Sigmoid colon (tissue), 4 donors: ENCODE data around the gene ASAP3.

Experiments
- CTCF ChIP-seq, 4 experiments: fragments of 450-650 bp in 3 of 4; fragments of 200-600 bp in 1 of 4; IDR thresholded peaks; one replicate each; pipeline ENCODE4 v1.5.1; 2016 to 2019; ENCODE audit warnings: antibody characterized with exemption in 4 of 4, mild to moderate bottlenecking in 3 of 4, moderate library complexity in 2 of 4
- EP300 ChIP-seq, 4 donors: sonication (generic); formaldehyde crosslinking; IDR thresholded peaks; one replicate each; pipeline ENCODE4 v1.6.1; 2017; ENCODE audit warnings: antibody characterized with exemption in 4 of 4
- POLR2A ChIP-seq, 2 donors: fragments of 450-650 bp; IDR thresholded peaks; one replicate each; pipeline ENCODE4 v1.6.1; 2016; ENCODE audit warnings: antibody characterized with exemption in 2 of 2, mild to moderate bottlenecking in 2 of 2, moderate library complexity in 2 of 2
- POLR2AphosphoS5 ChIP-seq, 4 donors: sonication (generic); formaldehyde crosslinking; IDR thresholded peaks; one replicate each; pipeline ENCODE4 v1.6.1; 2017; ENCODE audit warnings: antibody characterized with exemption in 4 of 4

GRCh38 chr1:23383577-23384311 lies 100.2 kb downstream of the ASAP3 start:
- TF ChIP-seq POLR2AphosphoS5 (IDR thresholded peaks at IDR 0.05) (no peak), CTCF (IDR thresholded peaks at IDR 0.05) (no peak), EP300 (IDR thresholded peaks at IDR 0.05) (no peak), POLR2A (IDR thresholded peaks at IDR 0.05) (no peak)
